DMS114 treated with DMSO at 0.1 percent for 48 hours (cell line): ENCODE measurements around the gene METTL23.
"Not testable (repeated sequence)": the region's sequence is repeated elsewhere in the genome, so short reads cannot be mapped to it uniquely, and the experiment has no call there.

Experiments used
- DNase-seq: peaks from one replicate; lab custom pipeline; 2025; ENCODE audit not compliant: unreplicated experiment; lab: John Stamatoyannopoulos, UW

The METTL23 gene

GRCh38 chr17:76713765-76714164, 12.9 kb upstream of the METTL23 start:
- DNase-seq, result no peak

- DNase-seq, result no peak
Measured at GRCh38 chr17:76714336-76714735, 12.3 kb upstream of the METTL23 start.

- peak; percentile 22 for DNase-seq
Measured at GRCh38 chr17:76714822-76715495, 11.7 kb upstream of the METTL23 start.

- DNase-seq, result no peak
Measured at GRCh38 chr17:76715496-76715830, 11.2 kb upstream of the METTL23 start.

GRCh38 chr17:76716146-76716838, 10.3 kb upstream of the METTL23 start:
- no peak for DNase-seq

GRCh38 chr17:76716839-76717215, 9.8 kb upstream of the METTL23 start:
- no peak for DNase-seq

GRCh38 chr17:76718516-76718915, 8.1 kb upstream of the METTL23 start:
- no peak for DNase-seq

- DNase-seq, result no peak
Measured at GRCh38 chr17:76720211-76720610, 6.4 kb upstream of the METTL23 start.

- no peak for DNase-seq
Measured at GRCh38 chr17:76720941-76721340, 5.7 kb upstream of the METTL23 start.

- no peak for DNase-seq
Measured at GRCh38 chr17:76721463-76721862, 5.2 kb upstream of the METTL23 start.

- no peak for DNase-seq
Measured at GRCh38 chr17:76722279-76722678, 4.4 kb upstream of the METTL23 start.

GRCh38 chr17:76722977-76723376, 3.7 kb upstream of the METTL23 start:
- DNase-seq, result not testable (repeated sequence)

- no peak for DNase-seq
Measured at GRCh38 chr17:76723812-76724211, 2.8 kb upstream of the METTL23 start.

- peak; percentile 35 for DNase-seq
Measured at GRCh38 chr17:76725580-76726230, 934 bp upstream of the METTL23 start.

GRCh38 chr17:76726231-76726775, 336 bp upstream of the METTL23 start, which contains the start of gene JMJD6:
Gene JMJD6, minus strand, starts transcription at chr17:76726606. Its CDS starts 131 bp downstream, at chr17:76726475.
- peak; percentile 95 for DNase-seq

GRCh38 chr17:76727745-76728456, 1.3 kb downstream of the METTL23 start:
- DNase-seq, result no peak

- not testable (repeated sequence) for DNase-seq
Measured at GRCh38 chr17:76731800-76732733, 5.4 kb downstream of the METTL23 start.

- DNase-seq, result no peak
Measured at GRCh38 chr17:76732734-76733617, 6.3 kb downstream of the METTL23 start.

- no peak for DNase-seq
Measured at GRCh38 chr17:76733618-76733957, 6.9 kb downstream of the METTL23 start.
